Gastrocnemius medialis (tissue), 4 donors: Measurements from ENCODE around the gene SNX32.

Experiments
- POLR2A ChIP-seq, 2 donors: fragments of 450-650 bp; IDR thresholded peaks; one replicate each; pipeline ENCODE4 v1.6.1; 2017; ENCODE audit warnings: antibody characterized with exemption in 2 of 2, mild to moderate bottlenecking in 2 of 2, moderate library complexity in 2 of 2
- TF ChIP-seq, protein P1 (sequence below), 5 experiments: fragments of 450-650 bp in 3 of 5; fragments of 200-600 bp in 2 of 5; sonication (generic) in 2 of 5; IDR thresholded peaks in 4 of 5; conservative IDR thresholded peaks in 1 of 5; 1 replicate in 4 of 5; 2 replicates in 1 of 5; pipeline ENCODE4 v1.5.1; 2016 to 2019; ENCODE audit warnings: antibody characterized with exemption in 5 of 5, mild to moderate bottlenecking in 3 of 5, moderate library complexity in 3 of 5

GRCh38 chr11:65898656-65899355, 65.0 kb downstream of the SNX32 start:
- TF ChIP-seq, protein P1, sequence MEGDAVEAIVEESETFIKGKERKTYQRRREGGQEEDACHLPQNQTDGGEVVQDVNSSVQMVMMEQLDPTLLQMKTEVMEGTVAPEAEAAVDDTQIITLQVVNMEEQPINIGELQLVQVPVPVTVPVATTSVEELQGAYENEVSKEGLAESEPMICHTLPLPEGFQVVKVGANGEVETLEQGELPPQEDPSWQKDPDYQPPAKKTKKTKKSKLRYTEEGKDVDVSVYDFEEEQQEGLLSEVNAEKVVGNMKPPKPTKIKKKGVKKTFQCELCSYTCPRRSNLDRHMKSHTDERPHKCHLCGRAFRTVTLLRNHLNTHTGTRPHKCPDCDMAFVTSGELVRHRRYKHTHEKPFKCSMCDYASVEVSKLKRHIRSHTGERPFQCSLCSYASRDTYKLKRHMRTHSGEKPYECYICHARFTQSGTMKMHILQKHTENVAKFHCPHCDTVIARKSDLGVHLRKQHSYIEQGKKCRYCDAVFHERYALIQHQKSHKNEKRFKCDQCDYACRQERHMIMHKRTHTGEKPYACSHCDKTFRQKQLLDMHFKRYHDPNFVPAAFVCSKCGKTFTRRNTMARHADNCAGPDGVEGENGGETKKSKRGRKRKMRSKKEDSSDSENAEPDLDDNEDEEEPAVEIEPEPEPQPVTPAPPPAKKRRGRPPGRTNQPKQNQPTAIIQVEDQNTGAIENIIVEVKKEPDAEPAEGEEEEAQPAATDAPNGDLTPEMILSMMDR (IDR thresholded peaks at IDR 0.05 in 4 of 5, conservative IDR thresholded peaks at IDR 0.05 in 1 of 5), result no peak
- peak in 1 of 2 donors; percentile 50 for TF ChIP-seq POLR2A (IDR thresholded peaks at IDR 0.05)
